Neural cell (in vitro differentiated cells): ENCODE results near the gene SNX30. TPM values are rescaled to one million over a fixed set of nuclear protein-coding genes. Genes with fewer than 3 reads are reported as not detected.

Experiments
- H2AFZ ChIP-seq: fragments of 200-600, 300-800 bp; sonication (generic), shearing (Covaris generic); 2 replicates; pipeline ENCODE4 v1.6.0; 2014; ENCODE audit warnings: low read depth, mild to moderate bottlenecking, antibody characterized with exemption, low read length, moderate library complexity
- H3F3A ChIP-seq: fragments of 200-600 bp; shearing (Covaris generic); 2 replicates; pipeline ENCODE4 v1.6.1; 2016; ENCODE audit warnings: mild to moderate bottlenecking, moderate library complexity, mixed read lengths, antibody characterized with exemption, low read length; ENCODE audit not compliant: insufficient read depth, poor library complexity, severe bottlenecking
- H3K27ac ChIP-seq: fragments of 200-600, 300-800 bp; sonication (generic), shearing (Covaris generic); 2 replicates; pipeline ENCODE4 v1.5.1; 2014; ENCODE audit warnings: mild to moderate bottlenecking, low read length, moderate library complexity
- H3K27me3 ChIP-seq: fragments of 300-800, 200-600 bp; sonication (generic), shearing (Covaris generic); 2 replicates; pipeline ENCODE4 v1.6.0; 2014; ENCODE audit warnings: mild to moderate bottlenecking, low read depth, low read length, moderate library complexity; ENCODE audit not compliant: insufficient read depth
- H3K36me3 ChIP-seq: fragments of 300-800, 200-600 bp; sonication (generic), shearing (Covaris generic); 2 replicates; pipeline ENCODE4 v1.5.1; 2014; ENCODE audit warnings: mild to moderate bottlenecking, antibody characterized with exemption, low read length, moderate library complexity; ENCODE audit not compliant: insufficient read depth
- H3K4me2 ChIP-seq: fragments of 300-800, 200-600 bp; sonication (generic), shearing (Covaris generic); 2 replicates; pipeline ENCODE4 v1.6.0; 2014; ENCODE audit warnings: mild to moderate bottlenecking, low read length
- H3K4me3 ChIP-seq: fragments of 300-800, 200-600 bp; sonication (generic), shearing (Covaris generic); 2 replicates; pipeline ENCODE4 v1.5.1; 2014; ENCODE audit warnings: mild to moderate bottlenecking, low read length, moderate library complexity
- H3K79me2 ChIP-seq: fragments of 200-600 bp; shearing (Covaris generic); replicated peaks from 2 replicates; pipeline ENCODE4 v1.6.0; 2014; ENCODE audit warnings: mild to moderate bottlenecking, low read length, moderate library complexity; ENCODE audit not compliant: insufficient read depth
- H3K9ac ChIP-seq: fragments of 300-800, 200-600 bp; sonication (generic), shearing (Covaris generic); 2 replicates; pipeline ENCODE4 v1.6.1; 2016; ENCODE audit warnings: mild to moderate bottlenecking, low read length, mixed read lengths
- H3K9me2 ChIP-seq: fragments of 200-600 bp; shearing (Covaris generic); 2 replicates; pipeline ENCODE4 v1.6.1; 2016; ENCODE audit warnings: mild to moderate bottlenecking, low read length, mixed read lengths; ENCODE audit not compliant: insufficient read depth
- H3K9me3 ChIP-seq: fragments of 200-600, 300-800 bp; sonication (generic), shearing (Covaris generic); 2 replicates; pipeline ENCODE4 v1.6.1; 2016; ENCODE audit warnings: mild to moderate bottlenecking, mixed run types, low read length, moderate library complexity, mixed read lengths
- H4K20me1 ChIP-seq: fragments of 200-600 bp; shearing (Covaris generic); 2 replicates; pipeline ENCODE4 v1.6.1; 2016; ENCODE audit warnings: mild to moderate bottlenecking, mixed run types; ENCODE audit not compliant: insufficient read depth
- EP300 ChIP-seq: fragments of 450-650 bp; conservative IDR thresholded peaks from 2 replicates; pipeline ENCODE4 v1.6.1; 2014; ENCODE audit warnings: antibody characterized with exemption, mild to moderate bottlenecking, moderate library complexity; ENCODE audit not compliant: poor library complexity, severe bottlenecking
- EZH2 ChIP-seq: fragments of 200-600, 300-800 bp; shearing (Covaris generic), sonication (generic); IDR thresholded peaks from 2 replicates; pipeline ENCODE4 v1.6.1; 2014; ENCODE audit warnings: antibody characterized with exemption, low read length, borderline replicate concordance, mild to moderate bottlenecking; ENCODE audit not compliant: insufficient read depth, poor library complexity, severe bottlenecking
- MXI1 ChIP-seq: fragments of 450-650 bp; conservative IDR thresholded peaks from 2 replicates; pipeline ENCODE4 v1.6.1; 2014; ENCODE audit warnings: antibody characterized with exemption, mild to moderate bottlenecking; ENCODE audit not compliant: poor library complexity, severe bottlenecking
- POLR2AphosphoS5 ChIP-seq: IDR thresholded peaks from 2 replicates; pipeline ENCODE4 v1.6.1; 2012
- RAD21 ChIP-seq: fragments of 450-650 bp; conservative IDR thresholded peaks from 2 replicates; pipeline ENCODE4 v1.6.1; 2014; ENCODE audit warnings: antibody characterized with exemption, mild to moderate bottlenecking, moderate library complexity
- SMC3 ChIP-seq: fragments of 450-650 bp; conservative IDR thresholded peaks from 2 replicates; pipeline ENCODE4 v1.6.1; 2014; ENCODE audit warnings: antibody characterized with exemption, mild to moderate bottlenecking, moderate library complexity; ENCODE audit not compliant: poor library complexity
- TAF1 ChIP-seq: IDR thresholded peaks from 2 replicates; pipeline ENCODE4 v1.6.1; 2012; ENCODE audit warnings: low read depth
- polyA plus RNA-seq: library from polyadenylated mRNA; depleted of rRNA; stranded (reverse); fragments of >200 nt; gene quantifications from 2 replicates; pipeline ENCODE4 v1.2.3, GENCODE V29; 2014
- TF ChIP-seq, protein P1 (sequence below): fragments of 450-650 bp; IDR thresholded peaks from 2 replicates; pipeline ENCODE4 v1.5.1; 2014; ENCODE audit warnings: antibody characterized with exemption, mild to moderate bottlenecking, moderate library complexity; ENCODE audit not compliant: poor library complexity, severe bottlenecking
- TF ChIP-seq, protein P2 (sequence below): IDR thresholded peaks from 2 replicates; pipeline ENCODE4 v1.6.1; 2012; ENCODE audit warnings: borderline replicate concordance

Gene SNX30
- polyA plus RNA-seq, 1 donor from 2014 or later = 30.0 TPM

- no peak for TF ChIP-seq TAF1
- TF ChIP-seq MXI1 = no peak
- TF ChIP-seq, protein P1, sequence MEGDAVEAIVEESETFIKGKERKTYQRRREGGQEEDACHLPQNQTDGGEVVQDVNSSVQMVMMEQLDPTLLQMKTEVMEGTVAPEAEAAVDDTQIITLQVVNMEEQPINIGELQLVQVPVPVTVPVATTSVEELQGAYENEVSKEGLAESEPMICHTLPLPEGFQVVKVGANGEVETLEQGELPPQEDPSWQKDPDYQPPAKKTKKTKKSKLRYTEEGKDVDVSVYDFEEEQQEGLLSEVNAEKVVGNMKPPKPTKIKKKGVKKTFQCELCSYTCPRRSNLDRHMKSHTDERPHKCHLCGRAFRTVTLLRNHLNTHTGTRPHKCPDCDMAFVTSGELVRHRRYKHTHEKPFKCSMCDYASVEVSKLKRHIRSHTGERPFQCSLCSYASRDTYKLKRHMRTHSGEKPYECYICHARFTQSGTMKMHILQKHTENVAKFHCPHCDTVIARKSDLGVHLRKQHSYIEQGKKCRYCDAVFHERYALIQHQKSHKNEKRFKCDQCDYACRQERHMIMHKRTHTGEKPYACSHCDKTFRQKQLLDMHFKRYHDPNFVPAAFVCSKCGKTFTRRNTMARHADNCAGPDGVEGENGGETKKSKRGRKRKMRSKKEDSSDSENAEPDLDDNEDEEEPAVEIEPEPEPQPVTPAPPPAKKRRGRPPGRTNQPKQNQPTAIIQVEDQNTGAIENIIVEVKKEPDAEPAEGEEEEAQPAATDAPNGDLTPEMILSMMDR = no peak
- TF ChIP-seq EZH2 = no peak
- TF ChIP-seq, protein P2, sequence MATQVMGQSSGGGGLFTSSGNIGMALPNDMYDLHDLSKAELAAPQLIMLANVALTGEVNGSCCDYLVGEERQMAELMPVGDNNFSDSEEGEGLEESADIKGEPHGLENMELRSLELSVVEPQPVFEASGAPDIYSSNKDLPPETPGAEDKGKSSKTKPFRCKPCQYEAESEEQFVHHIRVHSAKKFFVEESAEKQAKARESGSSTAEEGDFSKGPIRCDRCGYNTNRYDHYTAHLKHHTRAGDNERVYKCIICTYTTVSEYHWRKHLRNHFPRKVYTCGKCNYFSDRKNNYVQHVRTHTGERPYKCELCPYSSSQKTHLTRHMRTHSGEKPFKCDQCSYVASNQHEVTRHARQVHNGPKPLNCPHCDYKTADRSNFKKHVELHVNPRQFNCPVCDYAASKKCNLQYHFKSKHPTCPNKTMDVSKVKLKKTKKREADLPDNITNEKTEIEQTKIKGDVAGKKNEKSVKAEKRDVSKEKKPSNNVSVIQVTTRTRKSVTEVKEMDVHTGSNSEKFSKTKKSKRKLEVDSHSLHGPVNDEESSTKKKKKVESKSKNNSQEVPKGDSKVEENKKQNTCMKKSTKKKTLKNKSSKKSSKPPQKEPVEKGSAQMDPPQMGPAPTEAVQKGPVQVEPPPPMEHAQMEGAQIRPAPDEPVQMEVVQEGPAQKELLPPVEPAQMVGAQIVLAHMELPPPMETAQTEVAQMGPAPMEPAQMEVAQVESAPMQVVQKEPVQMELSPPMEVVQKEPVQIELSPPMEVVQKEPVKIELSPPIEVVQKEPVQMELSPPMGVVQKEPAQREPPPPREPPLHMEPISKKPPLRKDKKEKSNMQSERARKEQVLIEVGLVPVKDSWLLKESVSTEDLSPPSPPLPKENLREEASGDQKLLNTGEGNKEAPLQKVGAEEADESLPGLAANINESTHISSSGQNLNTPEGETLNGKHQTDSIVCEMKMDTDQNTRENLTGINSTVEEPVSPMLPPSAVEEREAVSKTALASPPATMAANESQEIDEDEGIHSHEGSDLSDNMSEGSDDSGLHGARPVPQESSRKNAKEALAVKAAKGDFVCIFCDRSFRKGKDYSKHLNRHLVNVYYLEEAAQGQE = no peak
- no peak for TF ChIP-seq SMC3
- no peak for TF ChIP-seq POLR2AphosphoS5
- no peak for TF ChIP-seq EP300
- TF ChIP-seq RAD21 = no peak
- Histone ChIP-seq H3K4me2 (no peak overlapping the region), H2AFZ (no peak overlapping the region), H3K9me3 (no peaks in the 10 kb centered on the region), H3K36me3 (no peaks in the 10 kb centered on the region), H3K27me3 (peaks cover 17% of the 10 kb centered on the region), H3K27ac (no peak overlapping the region), H4K20me1 (no peaks in the 10 kb centered on the region), H3K4me3 (no peak overlapping the region), H3F3A (no peaks in the 10 kb centered on the region), H3K79me2 (no peaks in the 10 kb centered on the region), H3K9ac (no peak overlapping the region), H3K9me2 (no peaks in the 10 kb centered on the region)
These were observed 144.1 kb downstream of the SNX30 start for GRCh38 chr9:112894699-112895098.

GRCh38 chr9:112896131-112896530 lies 145.6 kb downstream of the SNX30 start:
- Histone ChIP-seq H3K27me3 (peaks cover 3% of the 10 kb centered on the region), H3K36me3 (no peaks in the 10 kb centered on the region)

More at GRCh38 chr9:112896131-112896530, 145.6 kb downstream of the SNX30 start:
- no peak overlapping the region for H3K27ac ChIP-seq
- no peak overlapping the region for H3K4me2 ChIP-seq
- TF ChIP-seq TAF1 (no peak), EP300 (no peak), POLR2AphosphoS5 (no peak), SMC3 (no peak), EZH2 (no peak), RAD21 (no peak)
- H3K79me2 ChIP-seq = no peaks in the 10 kb centered on the region
- no peaks in the 10 kb centered on the region for H4K20me1 ChIP-seq
- no peak overlapping the region for H3K9ac ChIP-seq
- H3K4me3 ChIP-seq = no peak overlapping the region
- H3K9me2 ChIP-seq = no peaks in the 10 kb centered on the region
- no peak overlapping the region for H2AFZ ChIP-seq
- no peaks in the 10 kb centered on the region for H3K9me3 ChIP-seq
- H3F3A ChIP-seq = no peaks in the 10 kb centered on the region
